Effector memory CD8-positive, alpha-beta T cell (primary cell): ENCODE measurements around the gene SLC35F5.
A peak's percentile ranks its signal among the peaks of the same experiment; 100 is the strongest.

Experiments used
- ATAC-seq: fragments of 150-1000 bp; cut with Tn5 transposase; replicated peaks from 2 replicates; pipeline ENCODE4 v1.10.0; 2021; ENCODE audit warnings: mild to moderate bottlenecking, moderate library complexity
- DNase-seq, 3 experiments: peaks; one replicate each; pipeline ENCODE4 v3.0.0; 2021
- H3K27ac Mint-ChIP-seq, 2 donors: one replicate each; pipeline ENCODE4 v1.8.0; 2022; ENCODE audit warnings: mild to moderate bottlenecking in 2 of 2, mixed read lengths in 2 of 2, moderate library complexity in 2 of 2
- H3K27me3 Mint-ChIP-seq, 2 donors: one replicate each; pipeline ENCODE4 v1.8.0; 2022; ENCODE audit warnings: mixed read lengths in 2 of 2
- H3K36me3 Mint-ChIP-seq: one replicate; pipeline ENCODE4 v1.8.0; 2022; ENCODE audit warnings: mild to moderate bottlenecking, moderate library complexity, mixed read lengths; ENCODE audit not compliant: insufficient read depth
- H3K4me1 Mint-ChIP-seq, 2 donors: one replicate each; pipeline ENCODE4 v1.8.0; 2022; ENCODE audit warnings: low read depth in 2 of 2, mixed read lengths in 2 of 2
- H3K4me3 Mint-ChIP-seq, 2 donors: one replicate each; pipeline ENCODE4 v1.8.0; 2022; ENCODE audit warnings: mild to moderate bottlenecking in 2 of 2, mixed read lengths in 2 of 2, moderate library complexity in 2 of 2
- H3K9me3 Mint-ChIP-seq, 2 donors: one replicate each; pipeline ENCODE4 v1.8.0; 2022; ENCODE audit warnings: mixed read lengths in 2 of 2

SLC35F5 gene

DNA sequence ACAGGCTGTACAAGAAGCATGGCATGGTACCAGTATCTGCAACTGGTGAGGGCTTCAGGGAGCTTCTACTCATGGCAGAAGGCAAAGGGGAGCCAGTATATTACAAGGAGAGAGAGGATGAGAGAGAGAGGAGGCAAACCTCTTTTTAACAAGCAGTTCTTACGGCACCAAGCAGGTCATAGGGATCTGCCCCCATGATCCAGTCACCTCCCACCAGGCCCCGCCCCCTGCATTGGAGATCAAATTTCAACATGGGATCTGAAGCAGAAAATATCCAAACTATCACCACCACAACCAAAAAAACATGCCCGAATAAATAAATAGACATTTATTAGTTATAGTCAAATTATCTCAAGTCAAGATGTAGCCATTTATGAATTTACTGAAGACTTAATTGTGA is 14.5 kb upstream of the SLC35F5 start:
- Mint-ChIP-seq H3K9me3 (no peaks in the 10 kb centered on the region), H3K27me3 (peaks cover 0 to 5% of the 10 kb centered on the region in 2 donors), H3K4me1 (no peaks in the 10 kb centered on the region), H3K36me3 (no peaks in the 10 kb centered on the region), H3K4me3 (no peak overlapping the region), H3K27ac (no peak overlapping the region)
- ATAC-seq (no peak), DNase-seq (no peak)

DNA sequence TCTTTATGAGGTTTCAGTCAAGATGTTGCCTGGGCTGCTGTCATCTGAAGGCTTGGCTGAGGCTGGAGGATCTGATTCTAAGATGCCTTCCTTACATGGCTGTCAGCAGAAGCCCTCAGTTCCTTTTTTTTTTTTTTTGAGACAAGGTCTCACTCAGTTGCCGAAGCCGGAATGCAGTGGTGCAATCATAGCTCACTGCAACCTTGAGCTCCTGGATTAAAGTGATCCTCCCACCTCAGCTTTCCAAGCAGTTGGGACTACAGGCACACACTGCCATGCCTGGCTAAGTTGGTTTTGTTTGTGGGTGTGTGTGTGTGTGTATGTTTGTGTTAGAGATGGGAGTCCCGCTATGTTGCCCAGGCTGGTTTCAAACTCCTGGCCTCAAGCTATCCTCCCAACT is 13.1 kb upstream of the SLC35F5 start:
- H3K9me3 Mint-ChIP-seq: no peaks in the 10 kb centered on the region
- no peaks in the 10 kb centered on the region for H3K4me1 Mint-ChIP-seq
- ATAC-seq (no peak), DNase-seq (no peak)
- no peak overlapping the region for H3K27ac Mint-ChIP-seq
- H3K27me3 Mint-ChIP-seq: peaks cover 0 to 5% of the 10 kb centered on the region in 2 donors
- H3K4me3 Mint-ChIP-seq: no peak overlapping the region
- H3K36me3 Mint-ChIP-seq: no peaks in the 10 kb centered on the region

DNA sequence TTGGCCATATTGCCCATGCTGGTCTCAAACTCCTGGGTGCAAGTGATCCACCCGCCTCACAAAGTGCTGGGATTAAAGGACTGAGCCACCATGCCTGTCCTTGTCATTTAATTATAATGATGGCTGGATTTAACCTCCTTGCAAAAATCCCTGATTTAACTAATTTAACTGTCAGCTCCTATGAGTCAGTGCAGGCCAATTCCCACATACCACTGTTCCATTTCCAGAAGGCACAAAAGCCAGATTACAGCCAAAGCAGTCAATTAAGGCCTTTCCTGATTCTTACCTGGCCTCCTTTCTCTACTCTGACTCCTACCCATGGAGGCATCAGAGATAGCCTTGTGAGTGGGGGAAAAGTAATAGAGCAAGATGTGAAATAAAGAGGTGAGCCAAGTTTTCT is 12.3 kb upstream of the SLC35F5 start:
- ATAC-seq: no peak
- no peaks in the 10 kb centered on the region for H3K4me1 Mint-ChIP-seq
- no peak for DNase-seq
- H3K36me3 Mint-ChIP-seq: no peaks in the 10 kb centered on the region
- H3K4me3 Mint-ChIP-seq: no peak overlapping the region
- H3K9me3 Mint-ChIP-seq: no peaks in the 10 kb centered on the region
- no peak overlapping the region for H3K27ac Mint-ChIP-seq
- H3K27me3 Mint-ChIP-seq: peaks cover 0 to 5% of the 10 kb centered on the region in 2 donors

DNA sequence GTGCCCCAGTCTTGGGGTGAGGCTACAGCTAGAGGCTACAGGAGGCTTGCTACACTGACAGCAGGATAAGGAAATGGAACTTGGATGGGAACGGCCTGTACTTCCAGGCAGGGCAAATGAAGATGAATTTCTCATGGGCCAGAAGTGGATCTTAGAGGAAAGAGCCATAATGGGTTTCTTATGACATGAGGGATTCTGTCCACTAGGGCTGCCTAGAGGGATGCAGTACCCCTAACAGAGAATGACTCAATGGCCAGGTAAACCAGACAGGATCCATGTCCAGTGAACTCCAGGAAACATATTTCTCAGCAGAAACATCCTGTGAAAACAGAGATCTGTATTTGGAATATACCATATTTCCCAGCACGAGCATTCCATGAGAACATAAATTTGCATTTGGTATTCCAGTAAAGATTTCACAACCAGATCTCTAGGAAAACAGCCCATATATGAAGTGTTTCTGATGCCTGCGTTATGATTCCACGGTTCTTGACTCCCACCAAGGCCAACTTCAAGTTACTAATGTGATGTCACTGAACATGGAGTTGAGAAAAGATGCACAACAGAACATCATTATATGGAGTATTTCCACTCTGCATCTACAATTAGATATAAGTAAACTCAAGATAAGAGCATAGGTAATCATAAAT is 11.5 kb upstream of the SLC35F5 start:
- ATAC-seq (no peak), DNase-seq (no peak)
- Mint-ChIP-seq H3K27ac (no peak overlapping the region), H3K4me3 (no peak overlapping the region), H3K27me3 (peaks cover 0 to 5% of the 10 kb centered on the region in 2 donors), H3K4me1 (no peaks in the 10 kb centered on the region), H3K9me3 (no peaks in the 10 kb centered on the region), H3K36me3 (no peaks in the 10 kb centered on the region)

DNA sequence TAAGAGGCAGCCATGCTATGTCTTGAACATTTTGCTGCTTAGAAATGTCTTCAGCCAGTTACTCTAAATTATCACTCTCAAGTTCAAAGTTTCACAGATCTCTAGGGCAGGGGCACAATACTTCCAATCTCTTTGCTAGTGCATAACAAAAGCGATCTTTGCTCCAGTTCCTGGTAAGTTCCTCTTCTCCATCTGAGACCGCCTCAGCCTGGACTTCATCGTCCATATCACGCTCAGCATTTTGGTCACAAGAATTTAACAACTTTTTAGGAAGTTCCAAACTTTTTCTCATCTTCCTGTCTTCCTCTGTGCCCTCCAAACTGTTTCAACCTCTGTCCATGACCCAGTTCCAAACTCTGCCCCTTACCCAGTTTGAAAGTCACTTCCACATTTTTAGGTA is 8.8 kb upstream of the SLC35F5 start:
- H3K27ac Mint-ChIP-seq: no peak overlapping the region
- H3K4me1 Mint-ChIP-seq: no peaks in the 10 kb centered on the region
- no peak for ATAC-seq
- no peak overlapping the region for H3K4me3 Mint-ChIP-seq
- no peaks in the 10 kb centered on the region for H3K36me3 Mint-ChIP-seq
- H3K27me3 Mint-ChIP-seq: no peaks in the 10 kb centered on the region
- H3K9me3 Mint-ChIP-seq: no peaks in the 10 kb centered on the region
- DNase-seq: no peak

DNA sequence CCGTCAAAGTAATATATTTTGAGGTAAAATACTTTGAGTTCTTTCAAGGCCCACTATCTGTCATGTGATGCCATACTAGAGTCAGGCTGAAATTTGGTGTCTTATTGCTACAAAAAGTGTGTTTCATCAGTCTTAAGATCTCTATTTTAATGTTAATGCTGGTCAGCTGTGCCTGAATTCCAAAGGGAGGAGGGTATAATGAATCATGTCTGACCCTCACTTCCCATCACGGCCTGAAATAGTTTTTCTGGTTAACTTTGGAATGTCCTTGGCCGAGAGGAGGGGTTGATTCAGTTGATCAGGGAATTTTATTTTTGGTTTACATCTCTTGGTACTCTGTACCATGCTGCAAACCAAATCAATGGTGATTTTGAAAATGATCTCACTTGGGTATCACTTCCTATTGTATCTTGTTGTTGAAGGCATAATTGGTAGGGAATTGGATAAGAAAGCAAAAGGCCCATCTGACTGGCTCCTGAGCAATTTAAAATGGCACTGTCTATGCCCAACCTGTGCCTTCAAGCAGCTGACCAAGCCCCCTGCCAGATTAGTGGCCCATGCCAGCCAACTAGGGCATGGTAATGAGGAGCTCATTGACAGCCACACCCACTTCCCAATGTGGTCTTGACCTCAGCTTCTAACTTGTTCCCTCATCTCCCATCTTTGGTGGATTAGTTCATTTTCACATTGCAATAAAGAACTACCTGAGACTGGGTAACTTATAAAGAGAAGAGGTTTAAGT is 6.1 kb upstream of the SLC35F5 start:
- no peaks in the 10 kb centered on the region for H3K4me1 Mint-ChIP-seq
- ATAC-seq: no peak
- H3K27ac Mint-ChIP-seq: no peak overlapping the region
- no peaks in the 10 kb centered on the region for H3K9me3 Mint-ChIP-seq
- H3K36me3 Mint-ChIP-seq: peaks cover under 1% of the 10 kb centered on the region
- H3K27me3 Mint-ChIP-seq: no peaks in the 10 kb centered on the region
- no peak overlapping the region for H3K4me3 Mint-ChIP-seq
- DNase-seq: no peak

DNA sequence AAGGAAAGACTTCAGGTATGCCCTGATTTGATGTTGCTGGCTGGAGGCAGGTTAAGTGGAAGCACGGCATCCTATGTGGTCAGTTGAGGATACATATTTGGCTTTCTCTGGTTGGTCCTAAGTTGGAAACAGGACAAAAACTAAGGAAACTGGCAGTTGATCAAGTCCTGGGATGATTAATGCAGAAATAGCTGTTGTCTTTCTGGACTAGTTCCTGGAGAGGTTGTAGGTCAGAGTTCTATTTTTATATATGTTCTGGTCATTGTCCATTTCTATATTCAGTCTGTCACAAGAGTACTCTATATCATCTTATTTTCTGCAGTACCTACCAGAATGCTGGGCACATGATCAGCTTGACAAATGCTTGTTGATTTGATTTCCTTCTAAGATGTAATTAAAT is 4.0 kb upstream of the SLC35F5 start:
- no peaks in the 10 kb centered on the region for H3K27me3 Mint-ChIP-seq
- ATAC-seq (no peak), DNase-seq (no peak)
- H3K4me3 Mint-ChIP-seq: no peak overlapping the region
- no peak overlapping the region for H3K27ac Mint-ChIP-seq
- peaks cover 19% of the 10 kb centered on the region for H3K36me3 Mint-ChIP-seq
- no peaks in the 10 kb centered on the region for H3K9me3 Mint-ChIP-seq
- peaks cover 3 to 12% of the 10 kb centered on the region in 2 donors for H3K4me1 Mint-ChIP-seq

DNA sequence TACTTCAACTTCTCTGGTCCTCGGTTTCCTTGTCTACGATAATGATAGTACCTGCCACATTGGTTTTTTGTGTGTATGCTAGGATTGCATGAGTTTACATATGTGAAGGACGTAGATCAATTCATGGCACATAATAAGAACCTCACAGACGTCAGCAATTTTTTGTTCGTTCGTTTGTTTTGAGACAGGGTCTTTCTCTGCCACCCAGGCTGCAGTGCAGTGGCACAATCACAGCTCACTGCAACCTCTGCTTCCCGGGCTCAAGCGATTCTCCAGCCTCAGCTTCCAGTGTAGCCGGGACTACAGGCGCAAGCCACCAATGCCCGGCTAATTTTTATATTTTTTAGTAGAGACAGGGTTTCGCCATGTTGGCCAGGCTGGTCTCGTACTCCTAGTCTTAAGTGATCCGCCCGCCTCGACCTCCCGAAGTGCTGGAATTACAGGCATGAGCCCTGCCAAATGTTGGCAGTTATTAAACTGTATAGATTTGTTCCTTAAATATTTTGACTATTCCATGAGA is 756 bp upstream of the SLC35F5 start:
- Mint-ChIP-seq H3K27ac (peak overlapping the region; percentile 93 to 98), H3K27me3 (no peaks in the 10 kb centered on the region), H3K36me3 (peaks cover 19% of the 10 kb centered on the region), H3K9me3 (no peaks in the 10 kb centered on the region), H3K4me3 (peak overlapping the region; percentile 81 to 92), H3K4me1 (peaks cover 9 to 24% of the 10 kb centered on the region in 2 donors)
- ATAC-seq (peak; percentile 21), DNase-seq (no peak)

DNA sequence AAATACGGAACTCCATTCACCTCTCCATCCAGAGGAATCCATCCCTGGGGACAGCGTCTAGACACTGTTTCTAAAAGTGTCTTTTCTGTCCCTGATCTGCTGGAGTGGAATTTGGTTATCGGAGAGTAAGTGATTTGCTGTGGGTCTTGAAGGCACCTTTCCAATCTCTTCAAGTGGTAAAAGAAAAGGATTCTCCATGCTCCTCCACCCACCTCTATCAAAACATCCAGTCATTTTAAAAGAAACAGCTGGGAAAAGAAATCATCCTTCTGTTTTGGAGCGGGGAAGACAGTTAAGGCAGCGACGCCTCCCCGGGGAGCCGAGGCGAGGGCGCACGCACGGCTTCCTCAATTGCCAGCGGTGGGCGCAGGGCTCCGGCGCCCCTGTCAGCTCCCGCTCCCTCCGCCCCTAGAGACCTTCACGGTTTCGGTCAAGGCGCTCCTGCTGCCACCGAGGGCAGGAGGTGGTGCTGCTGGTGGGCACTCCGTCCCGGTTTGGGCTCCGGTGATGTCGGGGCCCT is 547 bp downstream of the SLC35F5 start:
- Mint-ChIP-seq H3K27ac (peak overlapping the region; percentile 93 to 98), H3K9me3 (no peaks in the 10 kb centered on the region), H3K36me3 (peaks cover 25% of the 10 kb centered on the region), H3K4me1 (peaks cover 10 to 25% of the 10 kb centered on the region in 2 donors), H3K4me3 (peak overlapping the region; percentile 81 to 92), H3K27me3 (no peaks in the 10 kb centered on the region)
- ATAC-seq (peak; percentile 43), DNase-seq (peak in 2 of 3 experiments; percentile 21 to 28)

DNA sequence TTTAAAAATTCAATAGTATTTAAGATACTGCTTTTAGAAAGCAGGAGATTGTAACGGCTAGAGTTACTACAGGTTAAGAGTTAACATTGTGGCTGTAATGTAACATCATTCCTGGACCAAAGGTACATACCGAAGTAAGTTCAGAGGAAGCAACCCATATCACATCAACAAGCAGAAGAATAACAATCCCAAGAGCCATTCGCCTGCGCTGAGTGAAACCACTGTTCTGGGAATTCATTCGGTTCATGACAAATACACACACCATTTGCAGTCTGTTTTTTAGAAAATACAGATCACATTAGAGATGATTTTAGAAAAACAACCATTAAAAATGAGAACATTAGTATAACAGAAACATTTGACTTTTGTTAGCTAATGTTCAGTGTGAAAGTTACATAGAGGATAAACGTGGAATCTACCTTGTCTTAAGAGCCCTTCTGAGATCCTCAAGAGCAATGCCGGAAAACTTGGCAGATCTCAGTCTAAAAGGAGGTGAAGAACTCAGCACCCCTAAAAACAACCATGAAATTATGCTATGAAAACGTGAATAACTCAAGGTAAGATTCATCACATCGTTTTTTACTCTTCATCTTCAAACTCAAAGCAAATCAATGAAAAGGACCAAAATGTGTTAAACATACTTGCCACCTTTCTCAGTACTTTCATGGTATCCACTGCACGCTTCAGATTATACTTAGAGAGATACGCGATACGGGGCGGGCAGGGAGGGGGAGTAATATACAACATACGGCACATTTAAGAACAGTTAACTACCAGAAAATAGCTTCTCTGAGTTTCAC is 1.2 kb downstream of the SLC35F5 start:
- Mint-ChIP-seq H3K36me3 (peaks cover 31% of the 10 kb centered on the region), H3K27ac (peak overlapping the region; percentile 93 to 98), H3K27me3 (no peaks in the 10 kb centered on the region), H3K4me1 (peaks cover 14 to 32% of the 10 kb centered on the region in 2 donors), H3K4me3 (peak overlapping the region; percentile 81 to 92), H3K9me3 (no peaks in the 10 kb centered on the region)
- ATAC-seq (no peak), DNase-seq (no peak)

DNA sequence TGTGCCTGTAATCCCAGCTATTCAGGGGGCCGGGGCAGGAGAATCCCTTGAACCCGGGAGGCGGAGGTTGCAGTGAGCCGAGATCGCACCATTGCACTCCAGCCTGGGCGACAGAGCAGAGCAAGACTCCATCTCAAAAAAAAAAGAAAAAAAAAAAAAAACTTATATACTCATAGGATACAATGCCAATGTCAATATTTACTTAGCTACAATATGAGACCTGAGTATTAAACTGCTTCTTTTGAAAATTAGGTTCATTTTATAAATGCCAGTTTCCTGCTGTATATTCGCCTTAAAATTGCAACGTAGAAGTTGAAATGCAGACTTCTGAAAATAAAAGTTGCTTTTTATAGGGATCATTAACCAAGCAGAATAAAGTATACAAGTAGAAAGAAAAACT is 2.3 kb downstream of the SLC35F5 start:
- Mint-ChIP-seq H3K9me3 (no peaks in the 10 kb centered on the region), H3K36me3 (peaks cover 34% of the 10 kb centered on the region), H3K27ac (no peak overlapping the region), H3K4me3 (peak overlapping the region in 1 of 2 donors; percentile 92), H3K4me1 (peaks cover 14 to 35% of the 10 kb centered on the region in 2 donors), H3K27me3 (no peaks in the 10 kb centered on the region)
- DNase-seq (no peak), ATAC-seq (no peak)

DNA sequence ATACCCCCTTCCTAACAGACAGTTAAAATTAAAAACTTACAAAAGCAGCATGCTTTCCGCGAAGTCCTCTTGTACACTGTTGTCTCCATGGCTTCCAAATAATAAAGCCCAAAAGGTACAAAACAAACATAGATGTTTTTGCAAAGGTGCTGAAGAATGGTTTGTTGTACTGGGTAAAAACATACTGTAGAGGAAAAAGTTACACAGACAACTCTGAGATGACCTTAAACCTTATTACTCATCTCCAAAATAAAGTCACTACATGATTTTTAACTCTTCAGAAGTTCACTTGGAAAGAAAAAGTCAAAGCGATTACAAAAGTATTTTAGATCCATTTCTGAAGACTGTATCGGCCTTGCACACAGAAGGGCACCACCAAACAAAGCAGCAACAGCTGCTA is 6.1 kb downstream of the SLC35F5 start:
- Mint-ChIP-seq H3K36me3 (peaks cover 39% of the 10 kb centered on the region), H3K9me3 (no peaks in the 10 kb centered on the region), H3K4me1 (peaks cover 11 to 27% of the 10 kb centered on the region in 2 donors), H3K4me3 (peak overlapping the region in 1 of 2 donors; percentile 3), H3K27me3 (no peaks in the 10 kb centered on the region), H3K27ac (no peak overlapping the region)
- DNase-seq (no peak), ATAC-seq (no peak)

DNA sequence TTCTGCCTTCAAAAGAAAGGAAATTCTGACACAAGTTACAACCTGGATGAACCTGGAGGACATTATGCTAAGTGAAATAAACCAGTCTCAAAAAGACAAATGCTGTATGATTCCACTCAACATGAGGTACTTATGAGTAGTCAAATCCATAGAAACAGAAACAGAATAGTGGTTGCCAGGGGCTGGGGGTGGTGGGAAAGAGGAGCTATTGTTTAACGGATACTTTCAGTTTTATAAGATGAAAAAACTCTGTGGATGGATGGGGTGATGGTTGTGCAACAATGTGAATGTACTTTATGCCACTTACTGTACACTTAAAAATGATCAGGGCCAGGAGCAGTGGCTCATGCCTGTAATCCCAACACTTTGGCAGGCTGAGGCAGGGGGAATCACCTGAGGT is 15.4 kb downstream of the SLC35F5 start:
- Mint-ChIP-seq H3K36me3 (peaks cover 54% of the 10 kb centered on the region), H3K27me3 (no peaks in the 10 kb centered on the region), H3K4me1 (no peaks in the 10 kb centered on the region), H3K9me3 (no peaks in the 10 kb centered on the region), H3K4me3 (no peak overlapping the region), H3K27ac (no peak overlapping the region)
- ATAC-seq (no peak), DNase-seq (no peak)
